Peyer's patch (tissue), 4 donors: ENCODE measurements around the gene CDH3. TPM values are rescaled to one million over a fixed set of nuclear protein-coding genes. Genes with fewer than 3 reads are reported as not detected.

Experiments used
- DNase-seq, 3 donors: peaks; one replicate each; pipeline ENCODE4 v3.0.0-alpha.2; 2017 to 2019
- H3K27ac ChIP-seq, 4 donors: fragments of 200-600 bp; sonication (generic); one replicate each; pipeline ENCODE4 v1.5.1; 2016 to 2019
- H3K27me3 ChIP-seq, 2 donors: fragments of 200-600 bp; sonication (generic); one replicate each; pipeline ENCODE4 v1.5.1; 2019
- H3K36me3 ChIP-seq, 3 donors: fragments of 200-600 bp; sonication (generic); one replicate each; pipeline ENCODE4 v1.5.1; 2016 to 2019
- H3K4me1 ChIP-seq, 4 donors: fragments of 200-600 bp; sonication (generic); one replicate each; pipeline ENCODE4 v1.5.1; 2016 to 2019
- H3K4me3 ChIP-seq, 4 donors: fragments of 200-600 bp; sonication (generic); 1 replicate in 3 of 4; 2 replicates in 1 of 4; pipeline ENCODE4 v1.5.1; 2016 to 2019; ENCODE audit warnings: mild to moderate bottlenecking in 1 of 4
- H3K9me3 ChIP-seq, 4 donors: fragments of 200-600 bp; sonication (generic); one replicate each; pipeline ENCODE4 v1.5.1; 2016 to 2019; ENCODE audit warnings: mild to moderate bottlenecking in 1 of 4
- CTCF ChIP-seq, 6 experiments: fragments of 450-650 bp in 4 of 6; fragments of 200-600 bp in 2 of 6; sonication (generic) in 1 of 6; IDR thresholded peaks; one replicate each; pipeline ENCODE4 v1.5.1; 2017 to 2019; ENCODE audit warnings: antibody characterized with exemption in 6 of 6, mild to moderate bottlenecking in 3 of 6, moderate library complexity in 1 of 6
- POLR2A ChIP-seq, 2 donors: fragments of 450-650 bp; IDR thresholded peaks; one replicate each; pipeline ENCODE4 v1.5.1; 2017; ENCODE audit warnings: antibody characterized with exemption in 2 of 2, mild to moderate bottlenecking in 2 of 2, moderate library complexity in 2 of 2
- total RNA-seq, 4 donors: library from RNA; depleted of rRNA; stranded (reverse); fragments of >200 nt; gene quantifications; one replicate each; pipeline ENCODE4 v1.1.0, GENCODE V29; 2016

CDH3 gene
- total RNA-seq, 4 donors from 2014 or later, result 0.80 to 1.8 TPM; not detected in 2

- Histone ChIP-seq H3K36me3 (no peaks in the 10 kb centered on the region), H3K27ac (no peak overlapping the region), H3K4me1 (no peaks in the 10 kb centered on the region), H3K27me3 (no peaks in the 10 kb centered on the region), H3K9me3 (no peaks in the 10 kb centered on the region), H3K4me3 (no peak overlapping the region)
- DNase-seq, result no peak
- TF ChIP-seq CTCF (IDR thresholded peaks at IDR 0.05) (no peak), POLR2A (IDR thresholded peaks at IDR 0.05) (no peak)
Measured at GRCh38 chr16:68659412-68660358, 14.6 kb downstream of the CDH3 start.

GRCh38 chr16:68660359-68660795 lies 15.3 kb downstream of the CDH3 start:
- no peak for TF ChIP-seq POLR2A (IDR thresholded peaks at IDR 0.05)
- TF ChIP-seq CTCF (IDR thresholded peaks at IDR 0.05), result no peak
- Histone ChIP-seq H3K9me3 (no peaks in the 10 kb centered on the region), H3K4me3 (no peak overlapping the region), H3K36me3 (no peaks in the 10 kb centered on the region), H3K27me3 (no peaks in the 10 kb centered on the region), H3K27ac (no peak overlapping the region), H3K4me1 (no peaks in the 10 kb centered on the region)
- no peak for DNase-seq

GRCh38 chr16:68662035-68662434 lies 16.9 kb downstream of the CDH3 start:
- DNase-seq, result no peak
- H3K27ac ChIP-seq, result no peak overlapping the region
- no peaks in the 10 kb centered on the region for H3K9me3 ChIP-seq
- H3K4me3 ChIP-seq, result no peak overlapping the region
- H3K4me1 ChIP-seq, result no peaks in the 10 kb centered on the region
- H3K27me3 ChIP-seq, result no peaks in the 10 kb centered on the region
- TF ChIP-seq POLR2A (IDR thresholded peaks at IDR 0.05) (no peak), CTCF (IDR thresholded peaks at IDR 0.05) (no peak)
- no peaks in the 10 kb centered on the region for H3K36me3 ChIP-seq

- H3K9me3 ChIP-seq, result no peaks in the 10 kb centered on the region
- TF ChIP-seq CTCF (IDR thresholded peaks at IDR 0.05) (no peak), POLR2A (IDR thresholded peaks at IDR 0.05) (no peak)
- H3K27me3 ChIP-seq, result no peaks in the 10 kb centered on the region
- H3K4me1 ChIP-seq, result no peaks in the 10 kb centered on the region
- no peak for DNase-seq
- H3K27ac ChIP-seq, result no peak overlapping the region
- H3K36me3 ChIP-seq, result no peaks in the 10 kb centered on the region
- no peak overlapping the region for H3K4me3 ChIP-seq
Measured at GRCh38 chr16:68664297-68664696, 19.2 kb downstream of the CDH3 start.

GRCh38 chr16:68665501-68665900 lies 20.4 kb downstream of the CDH3 start:
- TF ChIP-seq POLR2A (IDR thresholded peaks at IDR 0.05) (no peak), CTCF (IDR thresholded peaks at IDR 0.05) (no peak)
- Histone ChIP-seq H3K9me3 (no peaks in the 10 kb centered on the region), H3K27ac (no peak overlapping the region), H3K4me1 (no peaks in the 10 kb centered on the region), H3K36me3 (no peaks in the 10 kb centered on the region), H3K27me3 (no peaks in the 10 kb centered on the region), H3K4me3 (no peak overlapping the region)
- DNase-seq, result no peak
